DMS 273 (cell line): ENCODE measurements around the gene SLC38A7.
"Not testable (repeated sequence)": the region's sequence is repeated elsewhere in the genome, so short reads cannot be mapped to it uniquely, and the experiment has no call there.

Experiments used
- DNase-seq: peaks from one replicate; lab custom pipeline; 2025; ENCODE audit not compliant: unreplicated experiment; lab: John Stamatoyannopoulos, UW

The SLC38A7 gene, protein sequence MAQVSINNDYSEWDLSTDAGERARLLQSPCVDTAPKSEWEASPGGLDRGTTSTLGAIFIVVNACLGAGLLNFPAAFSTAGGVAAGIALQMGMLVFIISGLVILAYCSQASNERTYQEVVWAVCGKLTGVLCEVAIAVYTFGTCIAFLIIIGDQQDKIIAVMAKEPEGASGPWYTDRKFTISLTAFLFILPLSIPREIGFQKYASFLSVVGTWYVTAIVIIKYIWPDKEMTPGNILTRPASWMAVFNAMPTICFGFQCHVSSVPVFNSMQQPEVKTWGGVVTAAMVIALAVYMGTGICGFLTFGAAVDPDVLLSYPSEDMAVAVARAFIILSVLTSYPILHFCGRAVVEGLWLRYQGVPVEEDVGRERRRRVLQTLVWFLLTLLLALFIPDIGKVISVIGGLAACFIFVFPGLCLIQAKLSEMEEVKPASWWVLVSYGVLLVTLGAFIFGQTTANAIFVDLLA

DNA sequence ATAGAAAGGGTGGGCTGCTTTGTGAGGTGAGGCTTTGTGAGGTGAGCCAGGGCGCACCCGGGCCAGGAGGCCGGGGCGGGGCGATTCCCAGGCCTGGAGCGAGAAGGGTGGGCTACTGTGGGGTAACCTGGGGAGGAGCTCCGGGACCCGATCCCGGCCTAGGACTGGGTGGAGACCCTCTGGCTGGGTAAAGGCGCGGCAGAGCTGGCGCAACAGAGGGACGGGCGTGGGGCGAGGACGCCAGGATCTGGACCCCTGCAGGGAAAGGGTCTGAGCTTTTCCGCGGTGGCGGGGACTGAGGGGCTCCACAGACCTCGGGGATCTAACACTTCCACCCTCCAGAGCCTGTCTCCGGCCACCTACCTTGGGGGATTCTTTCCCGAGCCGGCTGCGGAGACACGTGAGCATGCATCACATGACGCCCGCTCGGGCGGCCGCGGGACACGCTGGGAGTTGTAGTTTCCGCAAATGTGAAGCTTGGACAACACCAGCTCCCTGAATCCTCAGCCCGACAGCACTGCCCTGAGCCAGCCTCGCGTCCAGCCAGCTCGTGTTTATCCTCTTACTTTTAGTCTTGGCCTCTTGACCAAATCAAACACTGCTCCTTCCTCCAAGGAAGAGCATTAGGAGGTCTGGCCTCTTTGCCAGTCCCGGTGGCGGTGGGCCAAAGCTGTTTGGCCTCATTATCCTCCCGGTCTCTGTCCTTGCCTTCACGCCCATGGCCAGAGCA lies at the start of gene SLC38A7:
SLC38A7 (minus strand) TSS at position 417 of the 730 bp plus-strand sequence. CDS start 4,644 bp downstream, outside the sequence.
- DNase-seq: peak; percentile 94

DNA sequence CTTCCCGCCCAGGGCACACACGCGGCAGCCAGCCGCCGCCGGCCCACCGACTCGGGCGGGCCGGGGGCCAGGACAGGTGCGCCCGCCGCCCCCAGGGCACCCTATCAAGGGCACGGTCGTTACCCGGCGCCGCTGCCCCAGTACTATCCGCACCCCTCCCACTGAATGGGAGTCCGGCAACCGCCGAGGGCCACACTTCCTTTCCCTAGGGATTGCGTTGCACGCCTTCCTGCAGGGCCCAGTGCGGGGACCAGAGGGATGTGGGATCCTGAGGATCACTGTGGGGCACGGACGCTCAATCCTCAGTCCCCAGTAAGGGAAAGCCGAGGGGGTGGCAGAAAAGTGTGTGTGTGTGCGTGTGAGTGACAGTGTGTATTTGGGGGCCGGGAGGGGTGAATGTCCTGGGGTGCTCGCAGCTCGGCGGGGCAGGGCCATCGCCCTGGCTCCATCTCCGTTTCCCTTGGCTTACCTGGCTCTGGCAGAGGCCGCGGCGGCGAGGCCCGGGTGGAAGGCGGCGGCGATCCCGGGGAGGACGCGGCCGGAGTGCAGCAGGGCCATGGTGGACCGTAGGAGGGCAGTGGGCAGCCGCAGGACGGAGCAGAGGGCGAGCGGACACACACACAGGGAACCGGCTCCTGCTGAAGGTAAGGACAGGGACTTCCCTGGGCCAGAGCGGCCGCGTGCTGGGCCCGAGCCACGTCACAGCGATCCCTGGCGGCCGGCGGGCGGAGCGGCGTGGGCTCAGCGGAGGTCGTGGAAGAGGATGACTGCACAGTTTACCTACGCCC lies 49.3 kb upstream of the SLC38A7 start, which contains the start of gene GOT2:
GOT2 (minus strand) TSS at position 646 of the 788 bp plus-strand sequence; CDS start at position 558, 88 bp downstream.
- DNase-seq: peak; percentile 93

DNA sequence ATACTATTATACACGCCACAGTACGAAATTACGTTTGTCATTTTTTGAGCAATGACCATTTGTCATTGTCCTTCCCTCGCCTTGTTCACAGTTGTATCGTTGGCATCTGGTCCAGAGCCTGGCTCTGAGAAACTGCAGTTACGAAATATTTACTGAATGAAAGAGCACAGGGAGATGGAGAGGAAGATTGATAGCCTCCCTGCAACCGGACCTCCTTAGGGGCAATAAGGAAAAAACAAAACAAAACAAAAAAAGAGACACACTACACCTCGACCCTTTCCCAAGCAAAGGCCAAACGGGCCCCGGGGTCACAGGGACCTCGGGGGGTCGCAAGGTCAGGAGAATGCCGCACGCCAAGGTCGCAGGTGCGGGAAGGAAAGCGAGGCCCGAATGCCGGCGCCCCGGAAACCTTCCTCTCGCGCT lies 48.7 kb upstream of the SLC38A7 start:
- peak; percentile 45 for DNase-seq

DNA sequence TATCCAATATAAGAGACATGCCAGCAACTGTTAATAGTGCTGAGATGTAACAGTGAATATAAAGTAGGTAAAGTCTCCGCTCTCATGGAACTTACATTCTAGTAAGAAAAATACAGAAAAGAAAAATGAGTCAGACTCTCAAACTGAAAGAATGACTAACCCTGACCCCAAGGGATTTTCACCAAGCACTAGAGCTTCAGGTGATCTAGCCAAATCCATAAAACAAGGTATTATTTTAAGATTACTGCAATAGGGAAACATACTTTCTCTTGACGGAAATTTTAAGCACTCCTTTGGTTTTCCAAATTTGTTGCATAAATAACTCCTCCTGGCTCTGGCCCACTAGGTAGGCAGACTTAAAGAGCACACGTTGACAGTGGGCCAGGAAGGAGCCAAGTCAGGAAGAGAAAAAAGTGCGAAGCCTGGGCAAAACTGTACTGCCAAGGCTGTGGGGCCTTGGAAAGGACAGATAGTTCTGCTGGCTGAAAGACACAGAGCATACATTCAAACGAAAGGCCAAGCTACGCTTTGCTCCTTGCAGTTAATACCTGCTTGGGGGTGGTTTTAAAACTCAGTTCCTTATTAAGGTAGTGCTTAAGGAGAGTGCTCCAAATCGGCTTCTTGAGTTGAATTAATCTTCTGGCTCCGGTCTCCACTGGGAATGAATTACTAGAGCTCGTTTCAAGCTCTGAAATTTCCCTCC lies 48.1 kb upstream of the SLC38A7 start:
- DNase-seq: peak; percentile 43

DNA sequence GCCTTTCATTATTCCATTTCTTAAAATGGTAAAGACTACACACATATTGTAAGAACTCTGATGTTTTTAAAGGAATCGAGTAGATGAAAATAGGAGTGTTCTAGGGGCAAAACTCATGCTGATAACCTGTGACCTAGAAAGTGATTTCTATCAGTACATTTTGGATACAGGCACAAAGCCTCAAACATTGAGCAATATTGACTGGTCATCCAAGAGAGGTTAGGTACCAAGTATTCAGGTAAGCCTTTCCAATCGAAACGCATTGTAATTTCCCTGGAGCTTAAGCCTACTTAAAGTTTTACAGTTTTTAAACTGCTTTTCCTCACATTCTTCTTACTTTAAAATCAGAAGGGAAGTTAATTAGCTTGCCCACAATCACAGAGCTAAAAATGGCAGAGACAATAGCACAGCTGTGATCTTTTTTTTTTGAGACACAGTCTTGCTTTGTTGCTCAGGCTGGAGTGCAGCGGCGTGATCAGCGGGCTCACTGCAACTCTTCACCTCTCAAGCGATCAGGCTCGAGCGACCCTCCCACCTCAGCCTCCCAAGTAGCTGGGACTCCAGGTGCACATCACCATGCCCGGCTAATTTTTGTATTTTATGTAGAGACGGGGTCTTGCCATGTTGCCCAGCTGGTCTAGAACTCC lies 46.3 kb upstream of the SLC38A7 start:
- no peak for DNase-seq

DNA sequence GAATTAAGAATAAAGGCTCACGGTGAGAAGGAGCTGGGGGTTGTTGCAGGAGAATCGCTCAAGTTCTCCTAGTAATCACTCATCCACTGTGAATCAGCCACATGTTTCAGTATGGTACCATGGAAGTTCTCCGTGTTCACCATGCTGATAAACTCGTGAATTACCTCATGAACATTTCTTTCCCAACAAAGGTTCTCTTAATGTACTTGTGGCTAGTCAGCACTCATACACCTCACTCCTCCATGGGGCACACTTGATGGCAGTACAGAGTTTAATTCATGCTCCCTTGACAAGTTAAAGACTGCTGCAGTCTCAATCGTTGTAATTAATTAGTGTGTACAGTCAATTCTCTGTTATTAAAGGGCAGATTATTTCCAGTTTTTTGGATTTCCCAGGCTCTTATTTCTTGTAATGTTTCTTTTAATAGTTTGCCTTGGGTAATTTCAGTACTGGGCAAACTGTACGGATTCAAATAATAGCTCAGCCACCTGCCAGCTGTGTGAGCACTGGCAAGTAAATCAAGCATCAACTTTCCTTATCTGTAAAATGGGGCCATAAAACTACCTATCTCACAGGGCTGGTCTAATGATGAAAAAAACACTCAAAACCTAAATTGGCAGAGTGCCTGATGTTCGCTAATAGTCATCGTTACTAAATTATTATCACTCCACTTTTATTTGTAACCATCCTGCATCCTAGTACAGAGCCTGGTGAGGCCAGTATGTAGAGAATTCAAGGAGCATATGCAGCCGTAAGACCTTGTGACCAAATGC lies 43.4 kb upstream of the SLC38A7 start:
- no peak for DNase-seq

DNA sequence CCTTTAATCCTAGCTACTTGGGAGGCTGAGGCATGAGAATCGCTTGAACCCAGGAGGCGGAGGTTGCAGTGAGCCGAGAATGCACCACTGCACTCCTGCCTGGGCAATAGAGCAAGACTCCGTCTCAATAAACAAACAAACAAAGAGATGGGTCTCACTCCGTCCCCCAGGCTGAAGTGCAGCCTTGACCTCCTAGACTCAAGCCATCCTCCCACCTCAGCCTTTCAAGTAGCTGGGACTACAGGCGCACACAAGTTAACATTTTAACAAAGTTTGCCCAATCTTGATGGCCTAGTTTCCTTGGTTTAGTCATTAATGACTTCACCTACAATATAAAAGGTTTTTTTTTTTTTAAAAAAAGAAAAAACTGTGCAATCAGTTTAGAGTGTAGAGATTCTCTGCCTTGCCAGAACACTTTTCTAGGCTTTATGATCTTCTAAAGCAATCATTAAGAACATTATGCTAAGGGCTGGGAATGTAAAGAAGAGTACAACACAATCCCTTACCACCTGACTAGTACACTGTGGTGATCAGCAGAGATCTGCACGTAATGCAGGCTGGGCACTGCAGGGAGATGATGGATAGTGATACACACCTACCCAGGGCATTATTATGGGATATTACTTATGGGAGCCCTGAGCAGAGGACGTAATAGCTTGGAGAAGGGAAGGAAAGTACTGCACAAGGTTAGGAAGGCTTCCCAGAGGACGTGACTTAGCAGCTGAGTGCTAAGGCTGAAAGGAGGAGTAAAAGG lies 42.6 kb upstream of the SLC38A7 start:
- no peak for DNase-seq

DNA sequence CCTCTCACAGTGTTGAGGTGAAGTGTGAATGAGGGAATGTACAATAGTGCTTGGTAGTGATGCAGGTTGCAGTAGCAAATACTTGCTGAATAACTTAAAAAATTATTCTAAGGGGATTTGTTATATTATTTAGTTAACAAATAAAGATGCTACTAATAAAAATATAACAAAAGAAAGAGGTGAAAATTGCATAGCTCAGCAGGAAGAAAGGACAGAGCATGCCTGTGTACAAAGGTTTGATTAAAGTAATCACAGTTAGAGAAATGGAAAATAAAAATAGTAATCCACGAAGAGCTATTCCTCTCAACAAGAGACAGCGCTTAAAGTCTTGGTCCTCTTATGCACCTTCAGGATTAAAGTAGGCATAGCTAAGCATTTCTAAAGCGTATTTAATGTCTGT lies 38.5 kb upstream of the SLC38A7 start:
- DNase-seq: no peak

DNA sequence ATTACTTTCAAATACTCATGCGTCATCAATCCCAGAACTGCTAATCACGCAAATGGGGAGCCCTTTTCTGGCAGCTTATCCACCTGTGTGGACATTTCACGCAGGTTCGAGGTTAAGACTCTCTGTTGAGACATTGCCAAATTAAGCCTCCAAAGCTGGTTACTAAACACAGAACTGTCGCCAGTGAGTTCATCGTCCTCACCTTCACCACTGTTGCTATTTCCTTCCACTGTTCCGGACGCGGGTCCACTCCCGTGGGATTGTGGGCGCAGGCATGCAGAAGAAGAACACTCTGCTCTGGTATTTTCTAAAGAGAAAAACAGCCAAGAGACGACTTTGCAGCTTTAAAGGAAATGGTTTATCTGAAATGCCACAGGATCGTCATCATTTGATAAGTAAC lies 33.4 kb upstream of the SLC38A7 start:
- no peak for DNase-seq

DNA sequence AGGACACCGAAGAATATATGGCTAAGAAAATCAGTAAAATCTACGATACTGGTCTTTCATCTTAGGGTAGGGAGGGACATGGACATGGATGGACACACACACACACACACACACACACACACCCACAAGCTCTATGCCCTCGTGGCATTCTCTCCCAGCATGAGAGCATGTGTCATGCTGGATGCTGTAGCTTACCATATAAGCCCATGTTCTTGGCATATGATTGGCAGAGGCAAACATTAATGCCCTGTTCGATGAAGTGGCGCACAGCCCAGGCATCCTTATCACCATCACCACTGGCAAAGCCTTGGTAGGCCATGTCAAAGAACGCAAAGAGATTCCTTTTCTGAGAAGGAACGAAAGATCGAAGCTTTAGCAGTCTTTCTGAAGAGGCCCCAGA lies 31.9 kb upstream of the SLC38A7 start:
- DNase-seq: no peak

DNA sequence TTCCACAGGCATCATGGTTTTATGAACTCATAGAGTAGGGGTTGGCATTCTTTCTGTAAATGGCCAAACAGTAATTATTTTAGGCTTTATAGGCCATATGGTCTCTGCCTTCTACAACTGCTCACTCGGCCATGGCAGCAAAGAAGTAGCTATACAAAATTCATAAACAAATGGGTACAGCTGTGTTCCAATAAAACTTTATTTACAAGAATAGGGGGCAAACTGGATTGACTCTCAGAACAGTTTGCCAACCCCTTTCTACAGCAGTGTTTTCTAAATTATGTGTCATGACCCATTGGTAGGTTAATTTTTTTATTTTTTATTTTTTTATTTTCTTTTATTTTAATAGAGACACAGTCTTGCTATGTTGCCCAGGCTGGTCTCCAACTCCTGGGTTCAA lies 29.2 kb upstream of the SLC38A7 start:
- peak; percentile 24 for DNase-seq

DNA sequence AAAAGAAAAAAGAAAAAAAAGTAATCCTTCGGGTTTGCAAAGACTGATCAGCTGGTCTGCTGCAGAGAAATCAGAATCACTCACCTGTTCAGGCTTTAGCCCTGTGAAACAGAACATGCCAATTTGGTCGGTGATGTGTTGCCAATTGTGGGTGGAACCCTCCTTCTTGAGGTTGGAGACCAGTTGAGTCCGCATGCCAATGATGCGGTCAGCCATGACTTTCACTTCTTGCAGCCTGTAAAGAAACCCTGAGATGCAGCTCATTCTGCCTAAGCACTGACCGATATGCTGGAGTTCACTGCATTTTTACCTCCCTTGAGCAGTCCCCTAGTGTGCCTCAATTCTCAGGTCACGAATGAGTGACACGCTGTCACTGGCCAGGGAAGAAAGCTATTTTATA lies 24.8 kb upstream of the SLC38A7 start:
- DNase-seq: no peak

DNA sequence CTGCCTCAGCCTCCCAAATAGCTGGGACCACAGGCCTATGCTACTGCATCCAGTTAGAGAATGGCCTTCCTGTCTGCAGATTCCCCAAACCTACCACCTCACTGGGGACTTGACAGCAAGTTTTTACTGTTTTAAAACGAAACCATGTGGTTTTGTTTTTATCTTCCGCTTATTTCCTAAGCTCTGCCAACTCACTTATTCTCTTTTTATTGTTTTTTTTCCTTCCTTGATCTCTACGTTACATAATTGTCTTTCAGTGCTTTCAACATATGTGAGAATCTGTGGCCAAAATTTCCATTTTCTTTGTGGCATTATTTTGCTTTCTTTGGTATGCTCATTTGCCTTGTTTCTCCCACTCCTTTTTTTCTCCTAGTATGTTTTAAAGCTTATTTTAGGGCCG lies 14.6 kb upstream of the SLC38A7 start:
- no peak for DNase-seq

DNA sequence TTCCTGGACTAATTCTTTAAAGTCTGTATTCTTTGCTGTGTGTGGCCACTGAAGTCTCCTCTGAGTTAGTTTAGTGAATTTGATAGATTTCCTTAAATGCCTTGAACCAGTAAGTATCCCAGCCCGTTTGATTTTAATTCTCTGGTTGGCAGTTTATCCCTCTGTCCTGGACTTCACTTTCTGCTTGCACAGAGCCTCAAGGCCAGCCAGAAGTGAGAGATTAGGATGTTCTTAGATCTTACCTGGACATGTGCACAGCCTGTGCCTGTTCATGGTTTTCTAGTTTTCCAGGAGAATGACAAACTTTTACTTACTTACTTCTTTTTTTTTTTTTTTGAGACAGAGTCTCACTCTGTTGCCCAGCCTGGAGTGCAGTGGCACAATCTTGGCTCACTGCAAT lies 10.8 kb upstream of the SLC38A7 start:
- DNase-seq: no peak

DNA sequence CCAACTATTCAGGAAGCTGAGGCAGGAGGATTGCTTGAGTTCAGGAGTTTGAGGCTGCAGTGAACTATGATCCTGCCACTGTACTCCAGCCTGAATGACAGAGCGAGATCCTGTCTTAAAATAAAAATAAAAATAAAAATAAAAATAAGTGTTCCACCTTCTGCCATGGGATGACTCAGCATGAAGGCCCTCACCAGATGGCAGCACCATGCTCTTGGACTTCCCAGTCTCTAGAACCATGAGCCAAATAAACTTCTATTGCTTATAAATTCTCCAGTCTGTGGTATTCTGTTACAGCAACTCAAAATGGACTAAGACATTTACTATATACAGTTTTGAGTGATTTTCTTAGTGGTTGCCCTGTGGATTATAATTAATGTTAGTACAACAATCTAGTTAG lies 7.9 kb upstream of the SLC38A7 start:
- DNase-seq: no peak

DNA sequence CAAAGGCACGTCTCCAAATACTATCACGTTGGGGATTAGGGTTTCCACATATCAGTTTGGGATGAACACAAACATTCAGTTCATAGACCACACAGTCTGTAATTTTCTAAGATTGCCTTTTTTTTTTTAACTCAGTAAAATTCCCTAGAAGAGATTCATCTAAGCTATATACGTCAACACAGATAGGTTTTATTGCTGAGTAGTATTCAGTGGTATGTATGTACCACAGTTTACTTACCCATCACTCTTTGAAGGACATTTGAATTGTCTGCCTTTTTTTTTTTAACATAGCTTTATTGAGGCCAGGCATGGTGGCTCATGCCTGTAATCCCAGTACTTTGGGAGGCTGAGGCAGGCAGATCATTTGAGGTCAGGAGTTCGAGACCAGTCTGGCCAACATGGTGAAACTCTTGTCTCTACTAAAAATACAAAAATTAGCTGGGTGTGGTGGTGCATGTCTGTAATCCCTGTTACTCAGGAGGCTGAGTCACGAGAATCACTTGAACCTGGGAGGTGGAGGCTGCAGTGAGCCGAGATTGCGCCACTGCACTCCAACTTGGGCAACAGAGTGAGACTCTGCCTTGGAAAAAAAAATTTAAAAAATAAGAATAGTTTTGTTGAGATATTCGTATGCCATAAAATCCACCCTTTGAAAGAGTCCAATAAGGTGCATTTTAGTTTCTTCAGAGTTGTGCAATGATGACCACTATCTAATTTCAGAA lies 2.6 kb upstream of the SLC38A7 start:
- DNase-seq: not testable (repeated sequence)

DNA sequence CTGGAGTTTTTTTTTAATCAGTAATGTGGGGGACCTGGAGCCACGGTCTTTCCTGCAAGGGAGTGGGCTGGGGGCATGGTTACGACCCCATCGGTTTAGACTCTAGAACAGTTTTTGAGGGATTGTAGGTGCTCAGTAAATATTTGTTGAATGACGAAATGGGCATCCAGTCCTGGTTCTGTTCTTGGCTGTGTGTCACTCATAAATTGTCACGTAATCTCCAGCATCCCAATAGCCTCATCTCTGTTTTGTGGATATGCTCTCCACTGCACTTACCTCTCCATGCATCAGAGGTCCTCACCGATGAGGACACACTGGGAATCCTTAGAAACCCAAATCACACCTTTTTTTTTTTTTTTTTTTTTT lies 497 bp upstream of the SLC38A7 start:
- no peak for DNase-seq

DNA sequence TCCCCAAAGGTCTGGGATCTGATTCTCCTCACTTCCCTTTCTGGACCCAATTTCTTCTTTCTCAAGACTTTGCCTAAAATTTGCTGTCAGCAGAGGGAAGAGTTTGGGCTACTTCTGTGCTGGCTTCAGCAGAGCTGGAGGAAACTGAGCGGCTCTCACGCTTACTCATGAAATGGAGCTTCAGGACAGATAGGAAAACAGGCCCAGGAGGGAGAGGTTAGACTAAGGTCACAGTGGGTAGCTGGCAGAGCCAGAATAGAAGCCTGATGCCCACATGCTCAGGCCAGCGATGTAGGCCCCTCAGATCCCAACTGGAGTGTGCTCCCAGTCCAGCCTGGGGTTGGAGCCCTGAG lies 593 bp downstream of the SLC38A7 start:
- DNase-seq: no peak
